Measurements from ENCODE around the gene AFF3. TPM values are rescaled to one million over a fixed set of nuclear protein-coding genes. Genes with fewer than 3 reads are reported as not detected.

AFF3 gene
- total RNA-seq, 4 donors from 2014 or later = 8.5 to 77.2 (median 27.1) TPM

GRCh38 chr2:99797475-99797874 lies 344.9 kb downstream of the AFF3 start:
- Histone ChIP-seq H3K9me3 (no peaks in the 10 kb centered on the region), H3K4me3 (no peak overlapping the region), H3K36me3 (no peaks in the 10 kb centered on the region), H3K27me3 (no peaks in the 10 kb centered on the region), H3K27ac (no peak overlapping the region), H3K4me1 (no peaks in the 10 kb centered on the region)
- TF ChIP-seq POLR2A (IDR thresholded peaks at IDR 0.05) = no peak
- DNase-seq = no peak
- intact Hi-C loops (cut with DNase I; ENCODE audit: low total_unique reads) = no loop called here

- TF ChIP-seq CTCF (IDR thresholded peaks at IDR 0.05) = no peak
- TF ChIP-seq POLR2A (IDR thresholded peaks at IDR 0.05) = no peak
These were observed 348.0 kb downstream of the AFF3 start for GRCh38 chr2:99794414-99794813.

GRCh38 chr2:99793022-99793421 lies 349.4 kb downstream of the AFF3 start:
- Histone ChIP-seq H3K27ac (no peak overlapping the region), H3K4me3 (no peak overlapping the region), H3K4me1 (no peaks in the 10 kb centered on the region), H3K27me3 (no peaks in the 10 kb centered on the region), H3K9me3 (no peaks in the 10 kb centered on the region), H3K36me3 (no peaks in the 10 kb centered on the region)
- no peak for DNase-seq
- TF ChIP-seq CTCF (IDR thresholded peaks at IDR 0.05) (no peak), POLR2A (IDR thresholded peaks at IDR 0.05) (no peak)
- intact Hi-C loops (cut with DNase I; ENCODE audit: low total_unique reads) = no loop called here

More at GRCh38 chr2:99794414-99794813, 348.0 kb downstream of the AFF3 start:
- H3K4me1 ChIP-seq = no peaks in the 10 kb centered on the region
- no peak for DNase-seq
- no peak overlapping the region for H3K27ac ChIP-seq
- intact Hi-C loops (cut with DNase I; ENCODE audit: low total_unique reads) = no loop called here
- no peaks in the 10 kb centered on the region for H3K27me3 ChIP-seq
- no peaks in the 10 kb centered on the region for H3K9me3 ChIP-seq
- H3K36me3 ChIP-seq = no peaks in the 10 kb centered on the region
- no peak overlapping the region for H3K4me3 ChIP-seq

GRCh38 chr2:99789849-99790248 lies 352.5 kb downstream of the AFF3 start:
- intact Hi-C loops (cut with DNase I; ENCODE audit: low total_unique reads) = no loop called here
- no peaks in the 10 kb centered on the region for H3K27me3 ChIP-seq
- H3K27ac ChIP-seq = no peak overlapping the region
- no peak for DNase-seq
- H3K4me1 ChIP-seq = no peaks in the 10 kb centered on the region
- H3K9me3 ChIP-seq = no peaks in the 10 kb centered on the region
- no peak overlapping the region for H3K4me3 ChIP-seq
- TF ChIP-seq POLR2A (IDR thresholded peaks at IDR 0.05) (no peak), CTCF (IDR thresholded peaks at IDR 0.05) (no peak)
- H3K36me3 ChIP-seq = no peaks in the 10 kb centered on the region

GRCh38 chr2:99787769-99788382 lies 354.5 kb downstream of the AFF3 start:
- H3K4me1 ChIP-seq = no peaks in the 10 kb centered on the region
- no peak for DNase-seq
- TF ChIP-seq POLR2A (IDR thresholded peaks at IDR 0.05) = no peak
- TF ChIP-seq CTCF (IDR thresholded peaks at IDR 0.05) = no peak
- no peaks in the 10 kb centered on the region for H3K27me3 ChIP-seq
- H3K36me3 ChIP-seq = no peaks in the 10 kb centered on the region
- intact Hi-C loops (cut with DNase I; ENCODE audit: low total_unique reads) = no loop called here
- no peak overlapping the region for H3K27ac ChIP-seq
- no peak overlapping the region for H3K4me3 ChIP-seq
- H3K9me3 ChIP-seq = no peaks in the 10 kb centered on the region

Data from uterus (tissue), 4 donors.